Progenitor cell of endocrine pancreas (in vitro differentiated cells): Measurements from ENCODE around the gene FAM111A. TPM values are rescaled to one million over a fixed set of nuclear protein-coding genes. Genes with fewer than 3 reads are reported as not detected.

ENCODE experiments used
- DNase-seq: peaks from one replicate; pipeline ENCODE4 v3.0.0; 2021; ENCODE audit warnings: low spot score; ENCODE audit not compliant: unreplicated experiment
- H3K27ac Mint-ChIP-seq: 2 replicates; pipeline ENCODE4 v1.8.0; 2021; ENCODE audit warnings: mild to moderate bottlenecking, moderate library complexity, mixed read lengths
- H3K27me3 Mint-ChIP-seq: 2 replicates; pipeline ENCODE4 v1.8.0; 2021; ENCODE audit warnings: mixed read lengths
- H3K36me3 Mint-ChIP-seq: 2 replicates; pipeline ENCODE4 v1.8.0; 2022; ENCODE audit warnings: mixed read lengths; ENCODE audit not compliant: insufficient read depth
- H3K4me1 Mint-ChIP-seq: 2 replicates; pipeline ENCODE4 v1.8.0; 2021; ENCODE audit warnings: low read depth, mixed read lengths
- H3K4me3 Mint-ChIP-seq: 2 replicates; pipeline ENCODE4 v1.8.0; 2021; ENCODE audit warnings: low read depth, mild to moderate bottlenecking, moderate library complexity, mixed read lengths
- H3K9me3 Mint-ChIP-seq: 2 replicates; pipeline ENCODE4 v1.8.0; 2021; ENCODE audit warnings: low read depth, mixed read lengths
- total RNA-seq: library from RNA; stranded (reverse); gene quantifications from 2 replicates; pipeline ENCODE4 v1.2.1, GENCODE V29; 2021
- TF ChIP-seq, protein P1 (sequence below): fragments of 200-600 bp; sonication (generic); IDR thresholded peaks from one replicate; pipeline ENCODE4 v1.5.0; 2021; ENCODE audit warnings: antibody characterized with exemption, mild to moderate bottlenecking; ENCODE audit not compliant: unreplicated experiment

The FAM111A gene
- total RNA-seq, 1 donor from 2014 or later, result 56.9 TPM

DNA sequence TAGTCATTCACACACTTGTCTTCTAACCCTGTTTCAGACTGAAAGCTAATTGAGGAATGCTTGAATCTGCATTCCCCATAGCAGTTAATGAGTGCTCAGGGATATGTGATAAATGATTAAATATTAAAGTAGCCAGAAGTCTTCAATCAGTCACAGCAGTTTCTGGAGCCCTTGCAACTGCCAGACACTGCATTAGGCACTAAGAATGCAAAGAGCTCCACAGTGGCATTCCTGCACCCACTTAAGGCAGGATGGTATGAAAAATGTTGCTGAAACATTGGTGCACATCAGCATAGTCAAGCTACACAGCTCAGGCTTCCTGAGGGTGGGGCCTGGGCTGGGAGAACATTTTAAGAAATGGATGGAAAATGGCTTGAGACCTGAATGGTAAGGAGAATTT is 35.7 kb downstream of the FAM111A start:
- TF ChIP-seq, protein P1, sequence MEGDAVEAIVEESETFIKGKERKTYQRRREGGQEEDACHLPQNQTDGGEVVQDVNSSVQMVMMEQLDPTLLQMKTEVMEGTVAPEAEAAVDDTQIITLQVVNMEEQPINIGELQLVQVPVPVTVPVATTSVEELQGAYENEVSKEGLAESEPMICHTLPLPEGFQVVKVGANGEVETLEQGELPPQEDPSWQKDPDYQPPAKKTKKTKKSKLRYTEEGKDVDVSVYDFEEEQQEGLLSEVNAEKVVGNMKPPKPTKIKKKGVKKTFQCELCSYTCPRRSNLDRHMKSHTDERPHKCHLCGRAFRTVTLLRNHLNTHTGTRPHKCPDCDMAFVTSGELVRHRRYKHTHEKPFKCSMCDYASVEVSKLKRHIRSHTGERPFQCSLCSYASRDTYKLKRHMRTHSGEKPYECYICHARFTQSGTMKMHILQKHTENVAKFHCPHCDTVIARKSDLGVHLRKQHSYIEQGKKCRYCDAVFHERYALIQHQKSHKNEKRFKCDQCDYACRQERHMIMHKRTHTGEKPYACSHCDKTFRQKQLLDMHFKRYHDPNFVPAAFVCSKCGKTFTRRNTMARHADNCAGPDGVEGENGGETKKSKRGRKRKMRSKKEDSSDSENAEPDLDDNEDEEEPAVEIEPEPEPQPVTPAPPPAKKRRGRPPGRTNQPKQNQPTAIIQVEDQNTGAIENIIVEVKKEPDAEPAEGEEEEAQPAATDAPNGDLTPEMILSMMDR, result no peak
- no peak for DNase-seq
- peaks cover 45% of the 10 kb centered on the region for H3K4me1 Mint-ChIP-seq
- peaks cover 2% of the 10 kb centered on the region for H3K9me3 Mint-ChIP-seq
- peak overlapping the region; percentile 51 for H3K27ac Mint-ChIP-seq
- peaks cover 39% of the 10 kb centered on the region for H3K36me3 Mint-ChIP-seq
- H3K27me3 Mint-ChIP-seq, result no peaks in the 10 kb centered on the region
- no peak overlapping the region for H3K4me3 Mint-ChIP-seq

DNA sequence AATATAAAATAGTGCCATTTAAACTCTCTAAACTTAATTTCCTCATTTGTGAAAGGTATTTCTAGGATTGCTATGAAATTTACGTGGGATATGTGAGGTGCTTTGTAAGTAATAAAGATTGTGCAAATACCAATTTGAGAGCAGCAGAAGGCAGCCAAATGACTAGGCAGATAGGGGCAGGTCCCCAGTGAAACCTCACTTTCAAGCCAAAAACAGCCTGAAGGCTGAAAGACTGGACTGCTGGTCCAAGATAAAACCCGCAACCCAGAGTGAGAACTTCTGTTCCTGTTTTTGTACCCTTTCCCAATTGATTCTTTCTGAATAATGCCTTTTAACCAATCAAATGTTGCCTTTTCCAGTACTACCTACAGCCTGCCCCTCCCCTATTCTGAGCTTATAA is 36.5 kb downstream of the FAM111A start:
- peaks cover 44% of the 10 kb centered on the region for H3K4me1 Mint-ChIP-seq
- peaks cover 41% of the 10 kb centered on the region for H3K36me3 Mint-ChIP-seq

DNA sequence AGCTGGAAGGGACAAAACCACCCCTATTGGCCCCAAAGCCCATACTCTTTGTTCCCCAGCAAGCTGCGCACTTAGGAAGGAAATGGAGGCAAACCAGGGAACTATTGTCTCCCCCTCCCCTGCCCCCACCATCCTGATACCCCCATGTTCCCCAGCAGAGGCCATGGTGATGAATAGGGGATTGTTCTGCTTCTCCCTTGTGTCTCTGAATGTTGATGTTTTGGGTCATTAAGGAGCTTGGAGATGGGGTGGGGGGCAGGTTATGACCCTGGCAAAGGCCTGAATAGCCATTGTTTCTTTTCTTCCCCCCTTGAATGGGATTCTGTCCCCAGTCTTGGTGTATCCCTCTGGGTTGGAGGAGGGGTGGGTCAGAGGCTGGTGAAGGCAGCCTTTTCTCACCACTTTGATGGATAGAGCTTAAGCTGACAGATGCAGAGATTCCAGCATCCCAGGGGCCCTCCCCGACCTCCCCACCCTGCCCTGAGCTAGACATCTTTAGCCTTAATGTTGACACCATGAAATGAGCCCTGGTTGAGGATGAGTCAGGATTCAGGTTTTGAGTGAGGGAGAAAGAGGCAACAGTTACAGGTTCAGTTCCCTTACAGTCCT is 37.6 kb downstream of the FAM111A start:
- Mint-ChIP-seq H3K36me3 (peaks cover 45% of the 10 kb centered on the region), H3K4me3 (no peak overlapping the region), H3K27me3 (no peaks in the 10 kb centered on the region), H3K9me3 (peaks cover 2% of the 10 kb centered on the region), H3K4me1 (peaks cover 42% of the 10 kb centered on the region), H3K27ac (no peak overlapping the region)
- TF ChIP-seq, protein P1, result no peak
- DNase-seq, result no peak

More for the DNA sequence above, 36.5 kb downstream of the FAM111A start:
- Mint-ChIP-seq H3K27ac (no peak overlapping the region), H3K9me3 (peaks cover 2% of the 10 kb centered on the region), H3K4me3 (no peak overlapping the region), H3K27me3 (no peaks in the 10 kb centered on the region)
- no peak for DNase-seq
- TF ChIP-seq, protein P1, result no peak

DNA sequence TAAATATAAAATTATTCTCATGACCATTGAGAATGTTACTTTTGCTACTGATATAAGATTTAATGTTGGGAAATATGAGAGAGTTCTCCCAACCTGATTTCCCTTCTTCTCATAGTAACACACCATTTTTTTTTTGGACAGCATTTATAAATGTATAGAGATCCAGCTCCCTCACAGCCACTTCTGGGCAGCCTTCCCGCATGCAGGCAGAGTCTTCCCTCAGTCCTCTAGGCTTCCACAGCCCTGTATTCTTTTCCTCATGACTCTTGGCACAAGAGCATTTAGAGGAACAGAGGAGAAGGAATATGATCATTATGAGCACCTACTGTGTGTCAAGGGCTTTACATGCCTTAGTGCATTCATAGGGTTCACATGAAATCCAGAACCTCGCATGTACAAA is 38.3 kb downstream of the FAM111A start:
- peaks cover 2% of the 10 kb centered on the region for H3K9me3 Mint-ChIP-seq
- H3K4me1 Mint-ChIP-seq, result peaks cover 40% of the 10 kb centered on the region
- no peak for DNase-seq
- H3K4me3 Mint-ChIP-seq, result no peak overlapping the region
- H3K27ac Mint-ChIP-seq, result peak overlapping the region; percentile 37
- TF ChIP-seq, protein P1, result no peak
- no peaks in the 10 kb centered on the region for H3K27me3 Mint-ChIP-seq
- H3K36me3 Mint-ChIP-seq, result peaks cover 44% of the 10 kb centered on the region

DNA sequence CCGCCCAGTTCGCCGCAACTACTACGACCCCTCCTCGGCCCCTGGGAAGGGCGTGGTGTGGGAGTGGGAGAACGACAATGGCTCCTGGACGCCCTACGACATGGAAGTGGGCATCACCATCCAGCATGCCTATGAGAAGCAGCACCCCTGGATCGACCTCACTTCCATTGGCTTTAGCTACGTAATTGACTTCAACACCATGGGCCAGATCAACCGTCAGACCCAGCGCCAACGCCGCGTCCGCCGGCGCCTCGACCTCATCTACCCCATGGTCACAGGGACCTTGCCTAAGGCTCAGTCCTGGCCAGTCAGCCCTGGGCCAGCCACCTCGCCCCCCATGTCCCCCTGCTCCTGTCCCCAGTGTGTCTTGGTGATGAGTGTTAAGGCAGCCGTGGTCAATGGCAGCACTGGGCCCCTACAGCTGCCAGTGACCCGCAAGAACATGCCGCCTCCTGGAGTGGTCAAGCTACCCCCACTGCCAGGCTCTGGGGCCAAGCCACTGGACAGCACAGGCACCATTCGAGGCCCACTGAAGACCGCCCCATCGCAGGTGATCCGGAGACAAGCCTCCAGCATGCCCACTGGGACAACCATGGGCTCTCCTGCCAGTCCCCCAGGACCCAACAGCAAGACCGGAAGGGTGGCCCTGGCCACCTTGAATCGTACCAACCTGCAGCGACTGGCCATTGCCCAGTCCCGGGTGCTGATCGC is 39.2 kb downstream of the FAM111A start:
- H3K4me1 Mint-ChIP-seq, result peaks cover 47% of the 10 kb centered on the region

More for the DNA sequence above, 39.2 kb downstream of the FAM111A start:
- Mint-ChIP-seq H3K9me3 (peaks cover 2% of the 10 kb centered on the region), H3K27me3 (no peaks in the 10 kb centered on the region), H3K36me3 (peaks cover 48% of the 10 kb centered on the region), H3K27ac (peak overlapping the region; percentile 41), H3K4me3 (no peak overlapping the region)
- DNase-seq, result no peak
- TF ChIP-seq, protein P1, result no peak
